Left colon (tissue), 2 donors: ENCODE data around the gene GABRA5. TPM values are rescaled to one million over a fixed set of nuclear protein-coding genes. Genes with fewer than 3 reads are reported as not detected.

Experiments used
- ATAC-seq: fragments of 200-7000 bp; cut with Tn5 transposase; one replicate; pipeline ENCODE4 v1.9.1; 2020; ENCODE audit warnings: mild to moderate bottlenecking, moderate library complexity
- DNase-seq, 2 donors: peaks; one replicate each; pipeline ENCODE4 v3.0.0-alpha.2; 2020
- intact Hi-C, 2 donors: fragments of 100-400 bp; cut with DNase I in 1 of 2; cut with micrococcal nuclease in 1 of 2; formaldehyde crosslinking; loops; one replicate each; pipeline versions ENCODE4 v1.11.2 to v1.14.0; 2022; cut with DNase I, micrococcal nuclease
- total RNA-seq, 2 donors: library from RNA; stranded (reverse); fragmentation: NEBNext Ultra II Directional; extraction: Animal tissue kit (Norgen Biotek cat#: 25700); gene quantifications; one replicate each; pipeline ENCODE4 v1.2.1, GENCODE V29; 2021
- donor health status: DM: no; HTN: no; CAD: no.
- donor health status: DM: yes; HTN: yes; CAD: no.

The GABRA5 gene
- total RNA-seq, 2 donors from 2014 or later: not detected

- DNase-seq (no peak), ATAC-seq (no peak)
- intact Hi-C loops: no loop called here
These were observed 32.8 kb downstream of the GABRA5 start for GRCh38 chr15:26899658-26900057.

DNA sequence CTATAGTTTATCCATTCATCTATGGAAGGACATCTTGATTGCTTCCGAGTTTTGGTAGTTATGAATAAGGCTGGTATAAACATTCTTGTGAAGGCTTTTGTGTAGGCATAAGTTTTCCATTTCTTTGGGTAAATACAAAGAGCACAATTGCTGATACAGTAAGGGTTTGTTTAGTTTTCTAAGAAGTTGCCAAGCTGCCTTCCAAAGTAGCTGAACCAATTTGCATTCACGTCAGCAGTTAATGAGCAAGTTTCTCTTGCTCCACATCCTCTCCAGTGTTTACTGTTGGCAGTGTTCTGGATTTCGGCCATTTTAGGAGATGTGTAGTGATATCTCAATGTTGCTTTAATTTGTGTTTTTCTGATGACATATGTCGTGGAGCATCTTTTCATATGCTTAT lies 34.2 kb downstream of the GABRA5 start:
- DNase-seq (no peak), ATAC-seq (no peak)
- intact Hi-C loops: no loop called here

GRCh38 chr15:26910715-26911114 lies 43.9 kb downstream of the GABRA5 start:
- ATAC-seq (no peak), DNase-seq (no peak)
- intact Hi-C loops: no loop called here

- no peak for ATAC-seq
- intact Hi-C loops: no loop called here
- DNase-seq: no peak
These were observed 54.6 kb downstream of the GABRA5 start for GRCh38 chr15:26921433-26921832.

GRCh38 chr15:26926081-26926480 lies 59.2 kb downstream of the GABRA5 start:
- intact Hi-C loops: no loop called here
- ATAC-seq: no peak

GRCh38 chr15:26928051-26928450 lies 61.2 kb downstream of the GABRA5 start:
- ATAC-seq (no peak), DNase-seq (no peak)
- intact Hi-C loops: no loop called here

More at GRCh38 chr15:26926081-26926480, 59.2 kb downstream of the GABRA5 start:
- DNase-seq: no peak

DNA sequence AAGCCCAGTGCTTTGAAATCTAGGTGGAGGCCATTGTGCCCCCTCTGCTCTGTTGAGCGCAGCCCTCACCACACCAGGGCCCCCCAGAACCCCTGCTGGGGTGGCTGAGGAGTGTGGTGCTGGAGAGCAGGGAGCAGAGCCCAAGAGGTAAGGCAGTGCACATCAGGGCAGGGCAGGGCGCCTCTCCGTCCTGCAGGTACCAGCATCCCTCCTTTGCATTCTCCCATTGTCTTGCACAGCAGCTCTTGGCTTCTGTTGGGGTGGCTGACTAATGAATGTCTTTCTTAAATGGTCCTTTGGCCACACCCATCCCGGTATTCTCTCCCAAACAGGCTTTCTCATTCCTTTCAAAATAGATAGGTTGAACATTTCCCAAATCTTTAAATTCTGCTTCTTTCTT lies 62.7 kb downstream of the GABRA5 start:
- intact Hi-C loops: no loop called here
- DNase-seq (no peak), ATAC-seq (no peak)

DNA sequence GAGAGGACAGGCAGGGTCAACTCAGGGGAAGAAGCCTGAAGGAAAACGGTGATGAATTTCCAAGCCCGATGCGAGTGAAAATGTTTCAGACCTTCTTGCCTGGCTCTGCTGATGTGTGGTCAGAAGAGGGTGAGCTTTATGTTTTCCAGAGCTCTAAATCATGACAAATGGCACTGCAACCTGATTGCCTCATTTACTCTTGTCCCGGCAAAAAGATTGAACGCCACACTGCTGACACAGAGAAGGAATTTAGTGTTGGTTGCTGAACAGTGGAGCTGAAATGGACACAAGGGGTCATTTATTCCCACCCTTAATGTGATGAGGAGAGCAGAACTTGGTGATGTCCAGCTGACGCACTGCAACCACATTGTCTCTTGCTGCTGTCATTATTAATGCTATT lies 68.0 kb downstream of the GABRA5 start:
- intact Hi-C loops: no loop called here
- no peak for ATAC-seq
- no peak for DNase-seq

GRCh38 chr15:26935322-26935721 lies 68.5 kb downstream of the GABRA5 start:
- DNase-seq: no peak
- intact Hi-C loops: no loop called here
- no peak for ATAC-seq

DNA sequence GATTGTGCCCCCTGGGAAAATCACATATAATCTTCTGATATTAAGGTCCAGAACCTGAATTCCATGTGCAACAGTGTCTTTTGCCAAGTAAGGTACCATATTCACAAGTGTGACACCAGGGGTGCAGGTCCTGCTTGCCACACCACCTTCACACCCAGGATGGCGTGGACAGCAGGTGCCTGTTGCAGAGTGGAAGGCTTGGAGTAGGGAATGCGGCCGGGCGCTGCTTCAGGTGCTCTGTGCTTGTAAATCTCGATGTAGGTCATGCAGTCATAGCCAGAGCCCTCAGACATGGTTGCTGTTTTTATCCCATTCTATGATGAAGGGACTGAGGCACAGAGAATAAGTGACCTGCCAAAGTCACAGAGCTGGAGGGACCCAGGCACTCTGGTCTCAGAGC lies 69.6 kb downstream of the GABRA5 start:
- no peak for ATAC-seq
- DNase-seq: no peak
- intact Hi-C loops: no loop called here

GRCh38 chr15:26937134-26937533 lies 70.3 kb downstream of the GABRA5 start:
- intact Hi-C loops: no loop called here
- ATAC-seq: no peak
- no peak for DNase-seq

GRCh38 chr15:26939398-26939797 lies 72.5 kb downstream of the GABRA5 start:
- intact Hi-C loops: no loop called here
- no peak for ATAC-seq
- no peak for DNase-seq

DNA sequence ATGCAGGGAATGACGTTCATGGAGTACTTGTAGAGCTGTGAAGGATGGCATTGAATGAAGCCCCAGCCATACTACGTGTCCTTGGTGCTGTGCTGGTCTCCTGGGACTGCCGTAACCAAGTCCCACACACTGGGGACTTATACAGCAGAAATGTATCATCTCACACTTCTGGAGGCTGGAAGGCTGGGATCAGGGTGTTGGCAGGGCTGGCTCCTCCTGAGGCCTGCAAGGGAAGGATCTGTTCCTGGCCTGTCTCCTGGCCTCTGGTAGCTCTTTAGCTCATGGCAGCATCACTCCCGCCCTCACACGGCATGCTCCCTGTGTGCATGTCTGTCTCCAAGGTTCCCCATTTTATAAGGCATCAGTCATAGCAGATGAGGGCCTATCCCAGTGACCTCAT lies 74.6 kb downstream of the GABRA5 start:
- intact Hi-C loops: no loop called here
- DNase-seq (no peak), ATAC-seq (no peak)

DNA sequence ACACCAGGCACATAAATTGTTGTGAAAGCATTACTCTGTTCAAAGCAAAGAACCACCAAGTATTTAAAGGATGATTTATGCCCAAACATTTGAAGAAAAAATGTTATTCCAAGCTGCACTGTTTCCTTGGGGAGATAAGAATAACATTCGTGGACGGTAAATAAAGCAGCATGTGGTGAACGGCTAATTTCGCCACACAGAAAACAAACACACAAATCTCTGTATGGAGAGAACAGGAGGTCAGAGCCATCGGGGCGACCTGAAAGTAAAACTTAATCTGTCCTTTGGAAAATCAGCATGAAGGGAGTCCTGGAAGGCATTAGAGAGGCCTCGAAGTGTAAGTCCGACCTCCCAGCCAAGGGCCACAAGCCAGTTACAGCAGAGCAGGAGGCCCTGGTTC lies 77.0 kb downstream of the GABRA5 start:
- DNase-seq (no peak), ATAC-seq (no peak)
- intact Hi-C loops: no loop called here

DNA sequence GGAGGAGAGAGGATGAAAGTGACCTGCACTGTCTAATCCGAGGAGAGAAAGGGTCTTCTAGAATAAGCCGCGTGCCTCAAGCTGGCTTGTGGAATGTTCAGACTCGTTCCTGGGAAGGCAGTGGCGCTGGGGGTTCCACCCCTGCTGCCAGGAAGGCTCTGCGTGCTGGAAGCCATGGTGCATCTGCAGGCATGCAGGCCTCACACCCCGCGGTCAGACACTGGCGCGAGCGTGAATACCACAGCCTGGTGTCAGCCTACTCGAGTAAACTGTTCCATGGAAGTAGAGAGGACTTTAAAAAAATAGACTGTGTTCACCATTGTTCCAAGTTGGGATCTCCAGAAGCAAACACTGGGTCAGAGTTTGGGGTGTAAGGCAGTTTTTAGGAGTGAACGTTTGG lies 78.2 kb downstream of the GABRA5 start:
- DNase-seq (no peak), ATAC-seq (no peak)
- intact Hi-C loops: no loop called here

GRCh38 chr15:26950001-26950400 lies 83.1 kb downstream of the GABRA5 start:
- no peak for DNase-seq
- no peak for ATAC-seq
- intact Hi-C loops: loop anchor here in 1 of 2 donors (5.0 kb wide), 1 partner anchor 52 kb away; no protein-coding TSS in a partner anchor

DNA sequence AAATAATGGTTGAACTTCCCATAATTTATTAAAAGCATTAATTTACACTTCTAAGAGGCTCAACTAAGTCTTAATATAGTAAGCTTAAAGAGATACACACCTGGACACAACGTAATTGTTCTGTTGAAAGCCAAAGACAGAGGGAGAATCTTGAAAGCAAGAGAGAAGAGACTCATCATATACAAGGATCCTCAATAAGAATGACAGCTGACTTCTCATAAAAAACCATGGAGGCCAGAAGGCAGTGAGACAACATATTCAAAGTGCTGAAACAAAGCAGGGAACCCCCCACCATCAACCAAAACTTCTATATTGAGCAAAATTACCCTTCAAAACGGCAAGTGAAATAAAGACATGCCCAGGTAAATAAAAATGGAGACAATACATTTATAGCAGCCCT lies 87.5 kb downstream of the GABRA5 start:
- DNase-seq (no peak), ATAC-seq (no peak)
- intact Hi-C loops: loop anchor here in 1 of 2 donors (5.0 kb wide), 1 partner anchor 48 kb away; no protein-coding TSS in a partner anchor

- ATAC-seq (no peak), DNase-seq (no peak)
- intact Hi-C loops: no loop called here
These were observed 100.9 kb downstream of the GABRA5 start for GRCh38 chr15:26967719-26968269.

GRCh38 chr15:26968806-26969205 lies 101.9 kb downstream of the GABRA5 start:
- intact Hi-C loops: no loop called here
- DNase-seq: no peak
- ATAC-seq: no peak

DNA sequence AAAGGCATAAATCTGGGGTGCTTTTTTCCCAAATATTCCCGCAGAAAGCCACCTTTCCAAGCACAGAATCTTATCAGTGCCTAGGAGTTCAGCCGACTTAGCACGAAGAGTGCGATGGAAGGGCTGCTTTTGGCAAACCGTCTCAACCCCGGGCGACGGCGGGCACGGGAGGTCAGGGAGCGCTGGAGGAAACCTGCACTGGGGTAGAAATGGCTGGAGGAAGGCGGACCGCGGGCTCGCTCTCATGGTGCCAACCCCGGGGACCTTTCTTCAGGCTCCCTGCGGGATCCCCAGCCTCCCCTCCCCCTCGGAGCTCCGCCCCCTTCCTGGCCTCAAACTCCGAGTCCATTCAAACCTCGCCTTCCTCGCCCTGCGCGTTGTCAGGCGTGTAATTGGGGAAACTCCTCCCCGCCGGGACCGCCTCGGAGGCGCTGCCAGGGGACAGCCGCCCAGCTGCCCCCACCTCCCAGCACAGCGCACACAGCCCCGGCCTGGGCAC lies 103.9 kb downstream of the GABRA5 start, which contains the start of gene GABRG3:
GABRG3 (plus strand) TSS at position 470 of the 499 bp plus-strand sequence.
- intact Hi-C loops: no loop called here
- no peak for ATAC-seq
- DNase-seq: no peak
